Measurements from ENCODE around the gene DENND5A. TPM values are rescaled to one million over a fixed set of nuclear protein-coding genes. Genes with fewer than 3 reads are reported as not detected.

The DENND5A gene
- total RNA-seq, 4 donors from 2014 or later: 18.9 to 117 (median 22.7) TPM

DNA sequence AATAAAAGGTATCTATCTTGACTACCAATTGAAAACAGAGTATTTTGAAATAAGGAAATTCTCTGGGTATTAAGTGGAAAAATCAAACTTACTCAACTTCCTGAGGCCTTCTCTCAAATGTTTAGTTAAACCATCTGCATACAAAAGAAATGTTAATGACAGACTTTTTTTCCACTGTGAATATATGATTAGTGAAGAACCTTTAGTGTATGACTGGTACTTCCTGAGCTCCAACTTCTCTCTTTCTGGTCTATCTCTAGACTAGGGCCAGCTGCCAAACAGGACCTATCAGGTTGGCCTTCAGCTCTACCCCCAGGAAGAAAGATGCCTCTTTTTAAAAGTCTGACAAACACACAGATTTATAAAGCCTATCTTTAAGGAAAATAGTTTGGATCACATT, 105.0 kb downstream of the DENND5A start:
- no peaks in the 10 kb centered on the region for H3K36me3 ChIP-seq
- no peaks in the 10 kb centered on the region for H3K27me3 ChIP-seq
- H3K4me3 ChIP-seq: no peak overlapping the region
- intact Hi-C loops (cut with DNase I; ENCODE audit: low total_unique reads) (no loop called here), in situ Hi-C loops (cut with MboI; ENCODE audit: low pct_ligation_motif_present in 1 of 4, low pct_unique_long_range_greater_than_20kb in 1 of 4, low sequenced_read_pairs in 3 of 4) (loop anchor here in 1 of 4 donors (25.0 kb wide), 1 partner anchor 352 kb away; no protein-coding TSS in a partner anchor)
- no peak for TF ChIP-seq EP300 (IDR thresholded peaks at IDR 0.05; ENCODE audit: low read depth)
- no peak for TF ChIP-seq POLR2AphosphoS5 (IDR thresholded peaks at IDR 0.05)
- no peak for TF ChIP-seq POLR2A (IDR thresholded peaks at IDR 0.05)
- TF ChIP-seq, protein P1, sequence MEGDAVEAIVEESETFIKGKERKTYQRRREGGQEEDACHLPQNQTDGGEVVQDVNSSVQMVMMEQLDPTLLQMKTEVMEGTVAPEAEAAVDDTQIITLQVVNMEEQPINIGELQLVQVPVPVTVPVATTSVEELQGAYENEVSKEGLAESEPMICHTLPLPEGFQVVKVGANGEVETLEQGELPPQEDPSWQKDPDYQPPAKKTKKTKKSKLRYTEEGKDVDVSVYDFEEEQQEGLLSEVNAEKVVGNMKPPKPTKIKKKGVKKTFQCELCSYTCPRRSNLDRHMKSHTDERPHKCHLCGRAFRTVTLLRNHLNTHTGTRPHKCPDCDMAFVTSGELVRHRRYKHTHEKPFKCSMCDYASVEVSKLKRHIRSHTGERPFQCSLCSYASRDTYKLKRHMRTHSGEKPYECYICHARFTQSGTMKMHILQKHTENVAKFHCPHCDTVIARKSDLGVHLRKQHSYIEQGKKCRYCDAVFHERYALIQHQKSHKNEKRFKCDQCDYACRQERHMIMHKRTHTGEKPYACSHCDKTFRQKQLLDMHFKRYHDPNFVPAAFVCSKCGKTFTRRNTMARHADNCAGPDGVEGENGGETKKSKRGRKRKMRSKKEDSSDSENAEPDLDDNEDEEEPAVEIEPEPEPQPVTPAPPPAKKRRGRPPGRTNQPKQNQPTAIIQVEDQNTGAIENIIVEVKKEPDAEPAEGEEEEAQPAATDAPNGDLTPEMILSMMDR (IDR thresholded peaks at IDR 0.05): no peak
- no peak for DNase-seq
- no peaks in the 10 kb centered on the region for H3K9me3 ChIP-seq
- no peaks in the 10 kb centered on the region for H3K4me1 ChIP-seq
- H3K27ac ChIP-seq: no peak overlapping the region

DNA sequence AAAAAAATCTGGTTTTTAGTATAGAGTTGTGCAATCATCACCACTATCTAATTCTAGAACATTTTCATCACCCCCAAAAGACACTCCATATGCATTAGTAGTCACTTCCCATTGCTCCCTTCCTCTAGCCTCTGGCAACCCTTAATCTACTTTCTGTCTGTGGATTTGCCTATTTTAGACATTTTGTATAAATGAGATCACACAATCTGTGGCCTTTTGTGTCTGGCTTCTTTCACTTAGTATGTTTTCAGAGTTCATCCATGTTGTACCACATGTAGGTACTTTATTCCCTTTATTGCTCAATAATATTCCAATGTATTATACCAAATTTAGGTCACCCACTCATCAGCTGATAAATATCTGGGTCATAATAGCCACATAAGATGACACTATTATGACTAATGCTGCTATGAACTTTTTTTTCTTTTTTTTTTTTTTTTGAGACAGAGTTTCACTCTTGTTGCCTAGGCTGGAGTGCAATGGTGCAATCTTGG, 106.2 kb downstream of the DENND5A start:
- intact Hi-C loops (cut with DNase I; ENCODE audit: low total_unique reads) (no loop called here), in situ Hi-C loops (cut with MboI; ENCODE audit: low pct_ligation_motif_present in 1 of 4, low pct_unique_long_range_greater_than_20kb in 1 of 4, low sequenced_read_pairs in 3 of 4) (loop anchor here in 1 of 4 donors (25.0 kb wide), 1 partner anchor 353 kb away; no protein-coding TSS in a partner anchor)
- Histone ChIP-seq H3K4me1 (no peaks in the 10 kb centered on the region), H3K4me3 (no peak overlapping the region), H3K27me3 (no peaks in the 10 kb centered on the region), H3K36me3 (no peaks in the 10 kb centered on the region), H3K9me3 (no peaks in the 10 kb centered on the region), H3K27ac (no peak overlapping the region)
- no peak for TF ChIP-seq POLR2A (IDR thresholded peaks at IDR 0.05)
- TF ChIP-seq EP300 (IDR thresholded peaks at IDR 0.05; ENCODE audit: low read depth): no peak
- no peak for TF ChIP-seq POLR2AphosphoS5 (IDR thresholded peaks at IDR 0.05)
- TF ChIP-seq, protein P1 (IDR thresholded peaks at IDR 0.05): no peak
- no peak for DNase-seq

DNA sequence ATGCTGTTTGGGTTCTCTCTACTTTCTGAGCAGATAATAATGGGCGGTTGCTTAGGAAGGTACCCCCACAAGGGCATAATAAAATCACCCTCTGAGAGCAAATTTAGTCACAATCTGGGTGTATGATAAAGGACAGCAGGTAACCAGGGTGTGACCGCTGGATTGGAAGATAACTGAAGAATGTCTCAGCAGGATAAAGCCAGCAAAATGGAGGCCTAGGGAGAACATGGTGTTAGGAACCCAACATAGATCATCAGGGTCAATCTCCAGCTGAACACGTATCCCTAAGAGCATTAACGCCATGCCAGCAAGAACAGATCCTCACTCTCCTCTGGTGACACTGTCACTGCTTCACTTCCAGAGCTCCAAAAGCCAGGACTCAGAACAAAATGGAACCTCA, 109.2 kb downstream of the DENND5A start:
- in situ Hi-C loops (cut with MboI; ENCODE audit: low pct_ligation_motif_present in 1 of 4, low pct_unique_long_range_greater_than_20kb in 1 of 4, low sequenced_read_pairs in 3 of 4): loop anchor here in 1 of 4 donors (25.0 kb wide), 1 partner anchor 356 kb away; no protein-coding TSS in a partner anchor
- TF ChIP-seq EP300 (IDR thresholded peaks at IDR 0.05; ENCODE audit: low read depth) (no peak), POLR2A (IDR thresholded peaks at IDR 0.05) (no peak), POLR2AphosphoS5 (IDR thresholded peaks at IDR 0.05) (no peak)
- TF ChIP-seq, protein P1 (IDR thresholded peaks at IDR 0.05): no peak

DNA sequence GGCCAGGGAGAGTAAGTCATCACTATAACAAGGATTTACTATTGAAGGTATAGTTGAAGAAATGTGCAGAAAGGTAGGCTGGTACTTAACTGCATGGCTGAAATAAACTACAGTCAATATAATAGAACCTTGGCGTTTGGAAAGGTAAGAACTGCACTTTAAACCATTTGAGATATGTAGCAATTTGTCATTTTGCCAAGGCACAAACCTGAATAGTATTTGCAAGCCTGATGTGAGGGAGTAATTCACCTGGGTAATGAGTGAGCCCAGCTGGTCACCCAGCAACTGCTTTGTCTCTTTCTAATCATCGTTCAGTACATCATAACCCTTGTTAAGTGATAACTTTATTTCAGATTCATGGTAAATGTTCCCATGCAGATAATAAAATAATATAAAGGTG, 111.5 kb downstream of the DENND5A start:
- H3K27me3 ChIP-seq: no peaks in the 10 kb centered on the region
- 50 to 74% methylated on average over 2 of the region's 2 CpGs for WGBS, 2 donors (ENCODE audit: low coverage in 1 of 2)
- H3K27ac ChIP-seq: no peak overlapping the region
- H3K9me3 ChIP-seq: no peaks in the 10 kb centered on the region
- intact Hi-C loops (cut with DNase I; ENCODE audit: low total_unique reads): no loop called here
- DNase-seq: no peak
- in situ Hi-C loops (cut with MboI; ENCODE audit: low pct_ligation_motif_present in 1 of 4, low pct_unique_long_range_greater_than_20kb in 1 of 4, low sequenced_read_pairs in 3 of 4): loop anchor here in 1 of 4 donors (25.0 kb wide), 1 partner anchor 359 kb away; no protein-coding TSS in a partner anchor
- no peak overlapping the region for H3K4me3 ChIP-seq
- H3K4me1 ChIP-seq: no peaks in the 10 kb centered on the region
- TF ChIP-seq POLR2A (IDR thresholded peaks at IDR 0.05) (no peak), EP300 (IDR thresholded peaks at IDR 0.05; ENCODE audit: low read depth) (no peak), POLR2AphosphoS5 (IDR thresholded peaks at IDR 0.05) (no peak)
- TF ChIP-seq, protein P1 (IDR thresholded peaks at IDR 0.05): no peak
- peaks cover 0 to 15% (median 4%) of the 10 kb centered on the region in 4 donors for H3K36me3 ChIP-seq

More for the DNA sequence above, 109.2 kb downstream of the DENND5A start:
- H3K4me3 ChIP-seq: no peak overlapping the region
- intact Hi-C loops (cut with DNase I; ENCODE audit: low total_unique reads): no loop called here
- H3K4me1 ChIP-seq: no peaks in the 10 kb centered on the region
- H3K36me3 ChIP-seq: peaks cover 0 to 8% (median 0%) of the 10 kb centered on the region in 4 donors
- no peaks in the 10 kb centered on the region for H3K27me3 ChIP-seq
- no peaks in the 10 kb centered on the region for H3K9me3 ChIP-seq
- no peak overlapping the region for H3K27ac ChIP-seq
- 88 to 99% methylated on average over 3 to 4 of the region's 4 CpGs for WGBS, 2 donors (ENCODE audit: low coverage in 1 of 2)
- no peak for DNase-seq
